GM12878 (cell line): Measurements from ENCODE around the gene MLEC. TPM values are rescaled to one million over a fixed set of nuclear protein-coding genes. Genes with fewer than 3 reads are reported as not detected.
A peak's percentile ranks its signal among the peaks of the same experiment; 100 is the strongest.

ENCODE experiments used
- ATAC-seq: fragments of 200-7000 bp; cut with Tn5 transposase; 3 replicates; pipeline ENCODE4 v1.9.1; 2020; ENCODE audit warnings: mild to moderate bottlenecking, moderate library complexity
- BruUV-seq: library from RNA; stranded (reverse); fragments of 400-500 nt; replicated peaks from 2 replicates; lab custom pipeline; 2021; lab: Mats Ljungman, UMichigan
- CTCF ChIA-PET: fragments of 300-600 bp; sonication (Branson Sonifier 250); formaldehyde crosslinking; extraction: SDS; loops from one replicate; lab custom pipeline; 2021; ENCODE audit warnings: inconsistent platforms; lab: Yijun Ruan, JAX
- POLR2A ChIA-PET: fragments of 350-600 bp; formaldehyde crosslinking; extraction: SDS; loops from one replicate; lab custom pipeline; 2021; ENCODE audit warnings: inconsistent platforms; lab: Charles Lee
- RAD21 ChIA-PET: fragments of 300-600 bp; sonication (Branson Sonifier 250); formaldehyde crosslinking; loops from one replicate; lab custom pipeline; 2023; ENCODE audit warnings: antibody characterized with exemption; ENCODE audit not compliant: unreplicated experiment; lab: Charles Lee
- SMC1A ChIA-PET: fragments of 300-600 bp; sonication (Branson Sonifier 250); formaldehyde crosslinking; loops from one replicate; lab custom pipeline; 2023; ENCODE audit not compliant: unreplicated experiment, uncharacterized antibody; lab: Charles Lee
- DNase-seq: peaks from one replicate; pipeline ENCODE4 v3.0.0-alpha.2; 2011; ENCODE audit warnings: low read depth, low spot score
- FAIRE-seq: peaks from 3 replicates; lab custom pipeline; 2011; peaks lifted over from hg19 to GRCh38; lab: Jason Lieb, UNC
- H2AFZ ChIP-seq: 2 replicates; pipeline ENCODE4 v1.6.0; 2011; ENCODE audit warnings: low read depth, low read length, control low read depth; ENCODE audit not compliant: control insufficient read depth
- H3K27ac ChIP-seq: 2 replicates; pipeline ENCODE4 v1.5.1; 2011; ENCODE audit warnings: control low read depth; ENCODE audit not compliant: control insufficient read depth, insufficient read depth
- H3K27me3 ChIP-seq, 2 experiments: replicated peaks in 1 of 2; 2 replicates each; pipeline versions ENCODE4 v1.6.0 to v1.6.1; 2011; ENCODE audit warnings: low read length in 1 of 2; ENCODE audit not compliant: control insufficient read depth in 2 of 2, insufficient read depth in 2 of 2
- H3K36me3 ChIP-seq, 2 experiments: 2 replicates each; pipeline ENCODE4 v1.5.1; 2011; ENCODE audit warnings: low read length in 1 of 2; ENCODE audit not compliant: control insufficient read depth in 2 of 2, insufficient read depth in 2 of 2
- H3K4me1 ChIP-seq: 2 replicates; pipeline ENCODE4 v1.6.1; 2011; ENCODE audit warnings: mild to moderate bottlenecking, low read length, moderate library complexity, mixed read lengths; ENCODE audit not compliant: control insufficient read depth, insufficient read depth
- H3K4me2 ChIP-seq: 2 replicates; pipeline ENCODE4 v1.6.0; 2011; ENCODE audit warnings: control low read depth; ENCODE audit not compliant: control insufficient read depth, insufficient read depth
- H3K4me3 ChIP-seq: fragments of 200-600 bp; sonication (generic); 2 replicates; pipeline ENCODE4 v1.5.1; 2016
- H3K79me2 ChIP-seq: 2 replicates; pipeline ENCODE4 v1.6.0; 2011; ENCODE audit warnings: low read length; ENCODE audit not compliant: control insufficient read depth, insufficient read depth
- H3K9ac ChIP-seq: 2 replicates; pipeline ENCODE4 v1.8.0; 2011; ENCODE audit warnings: low read length, control low read depth, mixed read lengths; ENCODE audit not compliant: control insufficient read depth, insufficient read depth
- H3K9me3 ChIP-seq: replicated peaks from 3 replicates; pipeline ENCODE4 v1.5.1; 2011; ENCODE audit warnings: mild to moderate bottlenecking, low read length; ENCODE audit not compliant: control insufficient read depth, insufficient read depth
- H4K20me1 ChIP-seq: 2 replicates; pipeline ENCODE4 v1.6.0; 2011; ENCODE audit not compliant: control insufficient read depth, insufficient read depth
- ATF7 ChIP-seq: fragments of 450-650 bp; IDR thresholded peaks from 2 replicates; pipeline ENCODE4 v1.6.1; 2016; ENCODE audit warnings: low read depth, mild to moderate bottlenecking
- CEBPB ChIP-seq, 2 experiments: fragments of 150-350 bp in 1 of 2; IDR thresholded peaks; 2 replicates each; pipeline ENCODE4 v1.6.1; 2012 to 2014; ENCODE audit warnings: low read depth in 2 of 2, low read length in 2 of 2, borderline replicate concordance in 1 of 2, inconsistent platforms in 1 of 2
- CREM ChIP-seq: IDR thresholded peaks from 2 replicates; pipeline ENCODE4 v1.6.1; 2014; ENCODE audit warnings: antibody characterized with exemption, low read depth
- IKZF1 ChIP-seq: fragments of 450-650 bp; conservative IDR thresholded peaks from 2 replicates; pipeline ENCODE4 v1.6.1; 2017; ENCODE audit warnings: antibody characterized with exemption, mild to moderate bottlenecking
- POLR2AphosphoS2 ChIP-seq: IDR thresholded peaks from 2 replicates; pipeline ENCODE4 v1.6.1; 2011; ENCODE audit warnings: low read depth, mild to moderate bottlenecking, low read length, improper control_type of control experiment, moderate library complexity
- WGBS: methylation state at CpG from one replicate; pipeline ENCODE4 v1.1.6; 2016; ENCODE audit warnings: low lambda C conversion rate; ENCODE audit not compliant: insufficient replicate concordance, insufficient coverage; ENCODE audit errors: missing lambda C conversion rate; 5-methylcytosine and 5-hydroxymethylcytosine counted together
- in situ Hi-C: fragments of 300-500 bp; cut with MboI; formaldehyde crosslinking; loops from 9 replicates; pipeline ENCODE4 v1.14.3; 2018; ENCODE audit warnings: mixed read lengths
- intact Hi-C: fragments of 100-400 bp; cut with micrococcal nuclease; formaldehyde crosslinking; loops from one replicate; pipeline ENCODE4 v1.14.2; 2022; ENCODE audit not compliant: unreplicated experiment
- polyA plus RNA-seq, 11 experiments: library from polyadenylated mRNA; depleted of rRNA in 4 of 11; unstranded in 6 of 11; stranded (reverse) in 5 of 11; fragments of >200 nt; fragmentation: Nextera tagmentation in 4 of 11; fragmentation: Illumina TruSeq in 1 of 11; extraction: Ambion mirVana in 4 of 11; extraction: Trizol in 1 of 11; gene quantifications; 1 replicate in 1 of 11; 2 replicates in 10 of 11; pipeline versions ENCODE4 v1.2.1 to v1.2.3, GENCODE V29; 2011 to 2016; ENCODE audit warnings: inconsistent platforms in 2 of 11, missing spikeins in 2 of 11, low read depth in 1 of 11
- total RNA-seq, 4 experiments: library from RNA; depleted of rRNA in 3 of 4; stranded (reverse); fragments of >200 nt in 3 of 4; fragmentation: Illumina TruSeq in 1 of 4; extraction: Trizol in 1 of 4; gene quantifications; 2 replicates each; pipeline versions ENCODE4 v1.2.1 to v1.2.3, GENCODE V29; 2013 to 2021

The MLEC gene
- total and polyA plus RNA-seq, 10 of the 15 experiments (the other 5 are each of a cell fraction or from before 2014, with no cell fraction given), result 26.7 to 172 (median 103) TPM

GRCh38 chr12:120720234-120720986 is 33.5 kb downstream of the MLEC start:
- ChIA-PET RAD21 (interaction anchor here (1.1 to 2.0 kb wide), 3 partner anchors 9 to 251 kb away, joined by 4 to 5 read pairs (median 5); no protein-coding TSS in a partner anchor), POLR2A (interaction anchor here (0.5 kb wide), 1 partner anchor 8 kb away, joined by 3 read pairs; no protein-coding TSS in a partner anchor), SMC1A (interaction anchor here (0.6 to 1.3 kb wide), 4 partner anchors 85 to 251 kb away, joined by 3 to 4 read pairs (median 3); no protein-coding TSS in a partner anchor), CTCF (interaction anchor here (0.9 to 3.8 kb wide), 6 partner anchors 9 to 252 kb away, joined by 3 to 19 read pairs (median 6); no protein-coding TSS in a partner anchor)
- Histone ChIP-seq H3K27me3 (no peaks in the 10 kb centered on the region), H3K9ac (no peak overlapping the region), H4K20me1 (no peaks in the 10 kb centered on the region), H3K4me2 (no peak overlapping the region), H3K9me3 (no peaks in the 10 kb centered on the region), H2AFZ (no peak overlapping the region), H3K4me3 (no peak overlapping the region), H3K27ac (no peak overlapping the region), H3K36me3 (peaks cover 8 to 24% of the 10 kb centered on the region in 2 experiments), H3K4me1 (peaks cover 16% of the 10 kb centered on the region), H3K79me2 (no peaks in the 10 kb centered on the region)
- in situ Hi-C loops (no loop called here), intact Hi-C loops (no loop called here)
- FAIRE-seq (no peak), DNase-seq (no peak), ATAC-seq (no peak)
- TF ChIP-seq IKZF1 (no peak), CEBPB (IDR thresholded peaks at IDR 0.05; ENCODE audit: borderline replicate concordance in 1 of 2, low read depth in 2 of 2, low read length in 2 of 2) (no peak)
- no TSS peak for BruUV-seq
- 90% methylated on average over 7 of the region's 7 CpGs for WGBS

- ChIA-PET CTCF (interaction anchor here (0.9 to 3.8 kb wide), 5 partner anchors 72 to 251 kb away, joined by 3 to 19 read pairs (median 9); no protein-coding TSS in a partner anchor), RAD21 (interaction anchor here (1.1 to 2.0 kb wide), 3 partner anchors 9 to 251 kb away, joined by 4 to 5 read pairs (median 5); no protein-coding TSS in a partner anchor), POLR2A (no interaction called here), SMC1A (interaction anchor here (0.6 to 1.4 kb wide), 6 partner anchors 86 to 339 kb away, joined by 3 to 4 read pairs (median 3); no protein-coding TSS in a partner anchor)
- Histone ChIP-seq H3K27ac (0 out of 2 replicates have a peak overlapping the region, but pooled peaks have one; percentile 8), H3K4me2 (peak overlapping the region; percentile 68), H3K79me2 (no peaks in the 10 kb centered on the region), H3K27me3 (no peaks in the 10 kb centered on the region), H3K9ac (no peak overlapping the region), H4K20me1 (no peaks in the 10 kb centered on the region), H3K4me1 (peaks cover 16% of the 10 kb centered on the region), H3K4me3 (no peak overlapping the region), H2AFZ (no peak overlapping the region), H3K9me3 (no peaks in the 10 kb centered on the region), H3K36me3 (peaks cover 8 to 24% of the 10 kb centered on the region in 2 experiments)
- in situ Hi-C loops (no loop called here), intact Hi-C loops (no loop called here)
- TF ChIP-seq CREM, result no peak
- TF ChIP-seq POLR2AphosphoS2, result no peak
- TF ChIP-seq ATF7, result no peak
- no TSS peak for BruUV-seq
- 96% methylated on average over 10 of the region's 10 CpGs for WGBS
- no peak for ATAC-seq
- DNase-seq, result no peak
- no peak for FAIRE-seq
Observed at GRCh38 chr12:120720987-120721801, 34.2 kb downstream of the MLEC start.
